Measurements from ENCODE around the gene ZBTB1.

DNA sequence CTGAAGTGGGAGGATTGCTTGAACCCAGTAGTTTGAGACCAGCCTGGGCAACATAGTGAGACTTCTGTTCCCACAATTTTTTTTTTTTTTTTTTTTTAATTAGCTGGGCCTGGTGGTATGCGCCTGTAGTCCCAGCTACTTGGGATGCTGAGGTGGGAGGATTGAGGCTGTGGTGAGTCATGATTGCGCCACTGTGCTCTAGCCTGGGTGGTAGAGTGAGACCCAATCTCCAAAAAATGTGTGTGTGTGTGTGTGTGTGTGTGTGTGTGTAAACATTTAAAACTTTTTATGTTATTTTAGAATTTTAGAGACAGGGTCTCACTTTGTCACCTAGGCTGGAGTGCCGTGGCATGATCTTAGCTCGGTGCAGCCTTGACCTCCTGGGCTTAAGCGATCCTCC, 52.0 kb downstream of the ZBTB1 start:
- TF ChIP-seq EZH2 (IDR thresholded peaks at IDR 0.05; ENCODE audit: insufficient read depth, poor library complexity, severe bottlenecking) (no peak), EZH2phosphoT487 (IDR thresholded peaks at IDR 0.05; ENCODE audit: insufficient read depth, low read depth) (no peak)
